ENCODE data around the gene NAGLU.

Gene NAGLU

GRCh38 chr17:42574463-42574862 lies 38.4 kb downstream of the NAGLU start:
- H3K4me3 ChIP-seq (ENCODE audit: low read depth, low read length) = no peak overlapping the region
- TF ChIP-seq CTCF (IDR thresholded peaks at IDR 0.05; ENCODE audit: insufficient read depth, low read length, missing control alignments) = no peak
- no peak for DNase-seq (ENCODE audit: low read depth, low spot score)
- CTCF ChIA-PET = interaction anchor here (1.2 to 1.8 kb wide), 3 partner anchors 9 to 105 kb away, joined by 3 to 5 read pairs (median 4); no protein-coding TSS in a partner anchor
- POLR2A ChIA-PET = no interaction called here

- ChIA-PET CTCF (interaction anchor here (0.7 to 6.2 kb wide), 17 partner anchors 8 to 265 kb away, joined by 3 to 120 read pairs (median 18); partner anchors contain the start of genes CCR10, CNTNAP1, MLX and PLEKHH3), POLR2A (interaction anchor here (0.6 to 2.9 kb wide), 8 partner anchors 10 to 157 kb away, joined by 3 to 20 read pairs (median 6); partner anchors contain the start of genes CAVIN1, MLX, PLEKHH3 and RETREG3)
- peak overlapping the region; percentile 91 for H3K4me3 ChIP-seq (ENCODE audit: low read depth, low read length)
- DNase-seq (ENCODE audit: low read depth, low spot score) = no peak
- TF ChIP-seq CTCF (IDR thresholded peaks at IDR 0.05; ENCODE audit: insufficient read depth, low read length, missing control alignments) = no peak
Measured at GRCh38 chr17:42577140-42577531, 41.1 kb downstream of the NAGLU start.

- ChIA-PET POLR2A (interaction anchor here (0.6 to 2.9 kb wide), 11 partner anchors 10 to 203 kb away, joined by 3 to 20 read pairs (median 5); partner anchors contain the start of genes CAVIN1, MLX, PLEKHH3 and RETREG3), CTCF (interaction anchor here (0.7 to 6.2 kb wide), 48 partner anchors 8 to 421 kb away, joined by 3 to 120 read pairs (median 5); partner anchors contain the start of genes BECN1, CCR10, CNTNAP1 and MLX)
- H3K4me3 ChIP-seq (ENCODE audit: low read depth, low read length) = peak within 1 kb of the TSS; percentile 91
- TF ChIP-seq CTCF (IDR thresholded peaks at IDR 0.05; ENCODE audit: insufficient read depth, low read length, missing control alignments) = peak; percentile 68
- peak; percentile 65 for DNase-seq (ENCODE audit: low read depth, low spot score)
Measured at GRCh38 chr17:42577532-42578281, 41.7 kb downstream of the NAGLU start, which contains the start of gene PSMC3IP. Gene PSMC3IP, minus strand, starts transcription at chr17:42577729. Its CDS starts 43 bp downstream, at chr17:42577686.

- DNase-seq (ENCODE audit: low read depth, low spot score) = no peak
- POLR2A ChIA-PET = interaction anchor here (0.5 to 2.9 kb wide), 14 partner anchors 11 to 372 kb away, joined by 3 to 20 read pairs (median 5); partner anchors contain the start of genes CAVIN1, MLX, PLEKHH3 and RETREG3
- CTCF ChIA-PET = interaction anchor here (0.5 to 6.2 kb wide), 53 partner anchors 9 to 420 kb away, joined by 3 to 120 read pairs (median 5); partner anchors contain the start of genes BECN1, CCR10, CNTNAP1 and MLX
Measured at GRCh38 chr17:42578282-42578869, 42.3 kb downstream of the NAGLU start.

GRCh38 chr17:42579794-42580551 lies 43.9 kb downstream of the NAGLU start:
- H3K4me3 ChIP-seq (ENCODE audit: low read depth, low read length) = no peak overlapping the region
- ChIA-PET POLR2A (no interaction called here), CTCF (interaction anchor here (0.5 to 6.2 kb wide), 11 partner anchors 8 to 235 kb away, joined by 3 to 120 read pairs (median 15); partner anchors contain the start of genes CCR10, CNTNAP1, MLX and PLEKHH3)
- no peak for DNase-seq (ENCODE audit: low read depth, low spot score)
- TF ChIP-seq CTCF (IDR thresholded peaks at IDR 0.05; ENCODE audit: insufficient read depth, low read length, missing control alignments) = no peak

More at GRCh38 chr17:42578282-42578869, 42.3 kb downstream of the NAGLU start:
- H3K4me3 ChIP-seq (ENCODE audit: low read depth, low read length) = peak overlapping the region; percentile 91
- peak; percentile 73 for TF ChIP-seq CTCF (IDR thresholded peaks at IDR 0.05; ENCODE audit: insufficient read depth, low read length, missing control alignments)
